ENCODE data around the gene OR2V2. TPM values are rescaled to one million over a fixed set of nuclear protein-coding genes. Genes with fewer than 3 reads are reported as not detected.

The OR2V2 gene
- total RNA-seq, 1 experiment from 2014 or later: not detected

DNA sequence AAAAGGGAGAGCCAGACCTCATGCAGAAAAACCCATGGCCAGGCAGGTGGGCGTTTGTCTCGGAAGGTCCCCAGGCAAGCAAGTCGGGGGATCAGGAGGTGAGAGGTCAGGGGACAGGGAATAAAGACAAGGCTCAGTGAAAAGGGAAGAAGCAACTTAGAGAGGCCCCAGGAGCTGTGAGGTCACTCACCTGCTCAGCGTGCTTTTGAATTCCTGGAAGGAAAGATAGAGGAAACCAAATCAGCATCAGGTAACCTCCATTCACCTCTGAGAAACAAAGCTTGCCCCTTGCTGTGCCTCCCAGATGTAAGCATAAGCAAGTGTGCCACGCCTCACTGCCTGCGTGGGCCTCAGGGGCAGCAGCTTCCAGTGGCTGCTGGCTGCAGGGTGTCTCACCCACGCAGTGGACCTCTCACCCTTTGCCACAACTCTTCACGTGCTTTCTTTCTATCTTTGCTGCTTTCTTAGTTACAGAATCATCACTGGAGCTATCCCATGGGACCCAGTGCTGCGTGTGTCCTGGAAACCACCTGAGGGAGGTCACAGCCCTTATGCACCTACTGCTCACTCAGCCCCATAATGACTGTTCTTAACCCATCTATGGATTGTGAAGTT is 51.6 kb downstream of the OR2V2 start:
- no peak for DNase-seq

GRCh38 chr5:181199881-181200638 is 52.7 kb downstream of the OR2V2 start:
- Histone ChIP-seq H3K9ac (ENCODE audit: low read length) (0 out of 2 replicates have a peak overlapping the region, but pooled peaks have one; percentile 1), H3K27me3 (ENCODE audit: low read length) (no peaks in the 10 kb centered on the region), H3K9me3 (ENCODE audit: low read length) (no peaks in the 10 kb centered on the region), H4K20me1 (ENCODE audit: insufficient read depth, low read depth, low read length) (no peaks in the 10 kb centered on the region), H2AFZ (ENCODE audit: low read length) (no peak overlapping the region), H3K27ac (ENCODE audit: low read length) (no peak overlapping the region), H3K36me3 (ENCODE audit: insufficient read depth, low read length) (no peaks in the 10 kb centered on the region), H3K79me2 (ENCODE audit: low read length) (no peaks in the 10 kb centered on the region), H3K4me2 (ENCODE audit: low read depth, low read length, poor library complexity, severe bottlenecking) (peak overlapping the region; percentile 6), H3K4me3 (ENCODE audit: low read length) (no peak overlapping the region), H3K9me2 (replicated peaks; ENCODE audit: insufficient read depth, low read length) (no peaks in the 10 kb centered on the region), H3K4me1 (ENCODE audit: low read length) (peaks cover 38% of the 10 kb centered on the region)
- DNase-seq: peak; percentile 44

More for the DNA sequence above, 51.6 kb downstream of the OR2V2 start:
- Histone ChIP-seq H3K36me3 (ENCODE audit: insufficient read depth, low read length) (no peaks in the 10 kb centered on the region), H3K9me2 (replicated peaks; ENCODE audit: insufficient read depth, low read length) (no peaks in the 10 kb centered on the region), H2AFZ (ENCODE audit: low read length) (no peak overlapping the region), H3K4me1 (ENCODE audit: low read length) (peaks cover 38% of the 10 kb centered on the region), H4K20me1 (ENCODE audit: insufficient read depth, low read depth, low read length) (no peaks in the 10 kb centered on the region), H3K27ac (ENCODE audit: low read length) (no peak overlapping the region), H3K4me3 (ENCODE audit: low read length) (no peak overlapping the region), H3K4me2 (ENCODE audit: low read depth, low read length, poor library complexity, severe bottlenecking) (peak overlapping the region; percentile 12), H3K27me3 (ENCODE audit: low read length) (no peaks in the 10 kb centered on the region), H3K79me2 (ENCODE audit: low read length) (no peaks in the 10 kb centered on the region), H3K9ac (ENCODE audit: low read length) (no peak overlapping the region), H3K9me3 (ENCODE audit: low read length) (no peaks in the 10 kb centered on the region)

- no peak overlapping the region for H2AFZ ChIP-seq (ENCODE audit: low read length)
- H3K4me1 ChIP-seq (ENCODE audit: low read length): peaks cover 39% of the 10 kb centered on the region
- H3K9me3 ChIP-seq (ENCODE audit: low read length): no peaks in the 10 kb centered on the region
- peak; percentile 39 for DNase-seq
- H3K9ac ChIP-seq (ENCODE audit: low read length): no peak overlapping the region
- H3K27ac ChIP-seq (ENCODE audit: low read length): no peak overlapping the region
- no peaks in the 10 kb centered on the region for H3K9me2 ChIP-seq (replicated peaks; ENCODE audit: insufficient read depth, low read length)
- H3K36me3 ChIP-seq (ENCODE audit: insufficient read depth, low read length): no peaks in the 10 kb centered on the region
- H4K20me1 ChIP-seq (ENCODE audit: insufficient read depth, low read depth, low read length): no peaks in the 10 kb centered on the region
- no peaks in the 10 kb centered on the region for H3K79me2 ChIP-seq (ENCODE audit: low read length)
- H3K4me2 ChIP-seq (ENCODE audit: low read depth, low read length, poor library complexity, severe bottlenecking): peak overlapping the region; percentile 6
- no peaks in the 10 kb centered on the region for H3K27me3 ChIP-seq (ENCODE audit: low read length)
- H3K4me3 ChIP-seq (ENCODE audit: low read length): no peak overlapping the region
These were observed 53.4 kb downstream of the OR2V2 start for GRCh38 chr5:181200816-181201215.

DNA sequence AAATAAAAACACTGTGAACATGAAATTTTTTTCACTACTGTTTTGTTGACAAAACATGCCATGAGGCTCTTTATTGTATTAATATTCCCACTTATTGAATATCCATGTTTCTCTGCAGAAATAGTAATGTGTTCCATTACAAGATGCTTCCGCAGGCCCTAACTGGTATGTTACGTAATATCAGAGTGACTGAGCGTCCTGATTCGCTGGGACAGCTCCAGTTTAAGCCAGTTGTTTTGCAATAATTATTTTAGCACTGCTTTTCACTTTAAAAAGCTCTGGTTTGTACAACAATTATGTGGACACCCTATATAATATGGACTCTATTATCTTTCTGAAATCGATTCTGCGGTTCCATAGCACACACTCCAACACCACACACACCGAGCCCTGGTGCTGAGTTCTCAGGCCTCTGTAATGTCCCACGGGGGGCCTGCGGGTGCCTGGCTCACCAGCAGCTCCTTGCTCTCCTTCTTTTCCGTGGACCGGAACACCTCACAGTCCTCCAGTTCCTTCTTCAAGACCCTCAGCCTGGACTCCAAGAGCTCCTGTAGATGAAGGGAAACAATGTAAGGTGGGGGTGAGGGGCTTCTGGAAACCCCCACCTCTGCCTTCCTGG is 55.8 kb downstream of the OR2V2 start:
- Histone ChIP-seq H3K4me2 (ENCODE audit: low read depth, low read length, poor library complexity, severe bottlenecking) (no peak overlapping the region), H3K4me1 (ENCODE audit: low read length) (peaks cover 44% of the 10 kb centered on the region), H4K20me1 (ENCODE audit: insufficient read depth, low read depth, low read length) (no peaks in the 10 kb centered on the region), H3K9ac (ENCODE audit: low read length) (no peak overlapping the region), H3K9me2 (replicated peaks; ENCODE audit: insufficient read depth, low read length) (no peaks in the 10 kb centered on the region), H3K27me3 (ENCODE audit: low read length) (no peaks in the 10 kb centered on the region), H3K27ac (ENCODE audit: low read length) (no peak overlapping the region), H2AFZ (ENCODE audit: low read length) (no peak overlapping the region), H3K9me3 (ENCODE audit: low read length) (no peaks in the 10 kb centered on the region), H3K4me3 (ENCODE audit: low read length) (no peak overlapping the region), H3K79me2 (ENCODE audit: low read length) (no peaks in the 10 kb centered on the region), H3K36me3 (ENCODE audit: insufficient read depth, low read length) (no peaks in the 10 kb centered on the region)
- DNase-seq: no peak

- Histone ChIP-seq H3K27me3 (ENCODE audit: low read length) (no peaks in the 10 kb centered on the region), H3K9me2 (replicated peaks; ENCODE audit: insufficient read depth, low read length) (no peaks in the 10 kb centered on the region), H3K4me2 (ENCODE audit: low read depth, low read length, poor library complexity, severe bottlenecking) (no peak overlapping the region), H2AFZ (ENCODE audit: low read length) (no peak overlapping the region), H3K9ac (ENCODE audit: low read length) (no peak overlapping the region), H3K27ac (ENCODE audit: low read length) (no peak overlapping the region), H3K4me3 (ENCODE audit: low read length) (no peak overlapping the region), H3K9me3 (ENCODE audit: low read length) (no peaks in the 10 kb centered on the region), H3K36me3 (ENCODE audit: insufficient read depth, low read length) (no peaks in the 10 kb centered on the region), H3K79me2 (ENCODE audit: low read length) (no peaks in the 10 kb centered on the region), H3K4me1 (ENCODE audit: low read length) (peaks cover 38% of the 10 kb centered on the region), H4K20me1 (ENCODE audit: insufficient read depth, low read depth, low read length) (no peaks in the 10 kb centered on the region)
- DNase-seq: no peak
These were observed 56.4 kb downstream of the OR2V2 start for GRCh38 chr5:181203777-181204112.

DNA sequence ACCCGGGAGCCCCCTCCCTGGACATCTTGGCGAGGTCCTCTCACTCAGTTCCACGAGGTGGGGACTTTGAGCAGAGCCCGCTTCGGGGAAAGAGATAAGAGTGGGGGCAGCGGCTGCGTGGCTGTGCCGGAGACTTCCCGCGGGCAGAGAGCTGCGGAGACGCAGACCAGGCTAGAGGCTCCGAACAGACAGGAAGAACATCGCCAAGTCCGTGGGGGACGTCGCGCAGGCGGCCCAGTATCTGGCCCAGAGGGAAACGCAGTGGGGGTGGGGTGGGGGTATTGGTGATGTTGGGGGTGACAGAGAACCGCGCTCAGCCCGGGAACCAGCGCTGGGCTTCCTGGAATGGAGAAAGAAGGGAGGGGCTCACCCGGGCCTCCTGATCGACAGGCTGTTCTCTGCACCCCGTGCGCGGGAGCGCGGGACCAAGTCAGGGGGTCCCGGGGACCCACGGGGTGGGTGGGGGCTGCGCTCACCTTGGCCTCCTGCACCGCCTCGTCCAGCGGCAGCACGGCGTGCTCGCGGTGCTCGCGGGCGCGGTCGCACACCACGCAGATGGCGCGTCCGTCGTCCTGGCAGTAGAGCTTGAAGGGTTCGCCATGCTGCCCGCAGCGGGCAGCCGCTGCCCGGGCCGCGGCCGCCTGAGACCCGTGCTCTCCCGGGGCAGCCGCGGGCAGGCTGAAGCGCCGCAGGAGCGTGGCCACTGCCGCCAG is 56.9 kb downstream of the OR2V2 start:
- no peak for DNase-seq
- H3K4me3 ChIP-seq (ENCODE audit: low read length): no peak overlapping the region
- no peak overlapping the region for H2AFZ ChIP-seq (ENCODE audit: low read length)

DNA sequence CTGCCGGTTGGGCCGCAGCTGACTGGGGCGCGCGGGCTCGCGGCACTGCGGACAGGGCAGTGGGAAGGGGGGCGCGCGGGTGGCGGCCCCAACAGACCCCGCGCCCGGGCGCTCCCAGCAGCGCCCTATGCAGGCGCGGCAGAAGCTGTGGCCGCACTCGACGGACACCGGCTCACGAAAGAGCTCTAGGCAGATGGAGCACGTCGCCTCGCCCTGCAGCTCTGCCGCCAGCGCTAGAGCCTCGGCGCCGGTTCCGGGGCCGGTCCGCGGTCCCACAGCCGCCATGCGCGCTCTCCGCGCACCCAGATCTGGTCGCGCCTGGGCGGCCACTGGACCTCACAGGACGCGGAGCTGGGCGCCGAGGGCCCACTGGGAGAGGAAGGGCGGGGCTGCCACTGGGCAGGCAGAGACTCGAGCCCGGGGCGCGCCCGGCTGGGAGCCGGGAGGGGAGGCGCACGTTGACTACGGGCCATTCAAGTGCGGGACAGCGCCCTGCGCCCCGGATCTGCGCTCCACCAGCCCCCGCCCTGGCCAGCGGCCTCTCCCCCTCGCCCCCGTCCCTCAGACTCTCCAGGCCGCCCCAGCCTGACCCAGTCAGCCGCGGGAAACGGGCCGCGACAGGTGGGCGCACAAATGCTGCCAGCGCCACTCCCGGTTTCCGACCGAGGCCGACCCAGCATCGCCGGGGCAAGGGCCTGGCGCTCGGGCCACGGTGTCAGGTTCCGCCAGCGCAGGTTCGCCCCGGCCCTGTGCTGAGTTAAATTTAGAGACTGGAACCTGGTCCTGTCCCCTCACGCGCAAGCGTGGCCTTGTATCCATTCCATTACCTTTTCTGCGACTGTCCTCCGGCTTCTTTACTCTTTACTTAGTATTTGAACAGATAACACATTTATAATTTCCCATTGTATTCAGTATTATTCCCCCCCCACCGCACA is 57.7 kb downstream of the OR2V2 start, which contains the start of gene TRIM7:
TRIM7 (minus strand) TSS at position 371 of the 935 bp plus-strand sequence; CDS start at position 285, 86 bp downstream.
- Histone ChIP-seq H3K9ac (ENCODE audit: low read length) (peak within 1 kb of the TSS; percentile 69), H3K9me2 (replicated peaks; ENCODE audit: insufficient read depth, low read length) (no peaks in the 10 kb centered on the region), H3K4me3 (ENCODE audit: low read length) (peak within 1 kb of the TSS; percentile 69), H3K36me3 (ENCODE audit: insufficient read depth, low read length) (no peaks in the 10 kb centered on the region), H3K4me2 (ENCODE audit: low read depth, low read length, poor library complexity, severe bottlenecking) (peak within 1 kb of the TSS; percentile 94), H3K27me3 (ENCODE audit: low read length) (no peaks in the 10 kb centered on the region), H3K9me3 (ENCODE audit: low read length) (no peaks in the 10 kb centered on the region), H3K79me2 (ENCODE audit: low read length) (no peaks in the 10 kb centered on the region), H2AFZ (ENCODE audit: low read length) (no peak within 1 kb of the TSS), H3K4me1 (ENCODE audit: low read length) (peaks cover 25% of the 10 kb centered on the region), H3K27ac (ENCODE audit: low read length) (no peak within 1 kb of the TSS), H4K20me1 (ENCODE audit: insufficient read depth, low read depth, low read length) (no peaks in the 10 kb centered on the region)
- DNase-seq: no peak

More for the DNA sequence above, 56.9 kb downstream of the OR2V2 start:
- Histone ChIP-seq H4K20me1 (ENCODE audit: insufficient read depth, low read depth, low read length) (no peaks in the 10 kb centered on the region), H3K79me2 (ENCODE audit: low read length) (no peaks in the 10 kb centered on the region), H3K27ac (ENCODE audit: low read length) (no peak overlapping the region), H3K9me2 (replicated peaks; ENCODE audit: insufficient read depth, low read length) (no peaks in the 10 kb centered on the region), H3K9me3 (ENCODE audit: low read length) (no peaks in the 10 kb centered on the region), H3K4me2 (ENCODE audit: low read depth, low read length, poor library complexity, severe bottlenecking) (no peak overlapping the region), H3K27me3 (ENCODE audit: low read length) (no peaks in the 10 kb centered on the region), H3K9ac (ENCODE audit: low read length) (no peak overlapping the region), H3K4me1 (ENCODE audit: low read length) (peaks cover 33% of the 10 kb centered on the region), H3K36me3 (ENCODE audit: insufficient read depth, low read length) (no peaks in the 10 kb centered on the region)

All from Karpas-422 (cell line).